Retina (tissue), 1 donor: ENCODE measurements around the gene SLC8A1.

Experiments used
- DNase-seq: peaks from one replicate; pipeline ENCODE4 v3.0.0-alpha.2; 2016

The SLC8A1 gene

GRCh38 chr2:40457837-40458236 is 5.9 kb upstream of the SLC8A1 start:
- no peak for DNase-seq

- DNase-seq: no peak
Observed at GRCh38 chr2:40457366-40457765, 5.5 kb upstream of the SLC8A1 start.

- DNase-seq: no peak
Observed at GRCh38 chr2:40456926-40457325, 5.0 kb upstream of the SLC8A1 start.

- no peak for DNase-seq
Observed at GRCh38 chr2:40455661-40456060, 3.8 kb upstream of the SLC8A1 start.

- DNase-seq: no peak
Observed at GRCh38 chr2:40454321-40454720, 2.4 kb upstream of the SLC8A1 start.

- DNase-seq: no peak
Observed at GRCh38 chr2:40452786-40453185, 896 bp upstream of the SLC8A1 start.

GRCh38 chr2:40450796-40451430 is 977 bp downstream of the SLC8A1 start:
- no peak for DNase-seq

GRCh38 chr2:40450066-40450795 is 1.7 kb downstream of the SLC8A1 start:
- DNase-seq: peak; percentile 77

GRCh38 chr2:40448476-40449079 is 3.3 kb downstream of the SLC8A1 start:
- DNase-seq: peak; percentile 33

GRCh38 chr2:40445467-40445866 is 6.4 kb downstream of the SLC8A1 start:
- DNase-seq: no peak

GRCh38 chr2:40440835-40441234 is 11.1 kb downstream of the SLC8A1 start:
- no peak for DNase-seq

GRCh38 chr2:40439473-40439872 is 12.4 kb downstream of the SLC8A1 start:
- DNase-seq: no peak

GRCh38 chr2:40436093-40436475 is 15.8 kb downstream of the SLC8A1 start:
- DNase-seq: no peak

GRCh38 chr2:40435426-40436092 is 16.3 kb downstream of the SLC8A1 start:
- DNase-seq: no peak

GRCh38 chr2:40434731-40435271 is 17.1 kb downstream of the SLC8A1 start:
- DNase-seq: no peak

GRCh38 chr2:40433736-40434135 is 18.2 kb downstream of the SLC8A1 start:
- no peak for DNase-seq

- no peak for DNase-seq
Observed at GRCh38 chr2:40432921-40433483, 18.9 kb downstream of the SLC8A1 start.

GRCh38 chr2:40431600-40431955 is 20.3 kb downstream of the SLC8A1 start:
- no peak for DNase-seq

GRCh38 chr2:40430776-40431599 is 20.9 kb downstream of the SLC8A1 start:
- DNase-seq: no peak

- DNase-seq: no peak
Observed at GRCh38 chr2:40428439-40428838, 23.5 kb downstream of the SLC8A1 start.

GRCh38 chr2:40421631-40422297 is 30.1 kb downstream of the SLC8A1 start:
- DNase-seq: no peak

- no peak for DNase-seq
Observed at GRCh38 chr2:40420478-40420877, 31.4 kb downstream of the SLC8A1 start.
